Activated T-helper 17 cell treated with anti-CD3 and anti-CD28 coated beads, Interleukin-2, amount 50 U/mL, for 72 hours (primary cell): ENCODE results near the gene CAMKK2. TPM values are rescaled to one million over a fixed set of nuclear protein-coding genes. Genes with fewer than 3 reads are reported as not detected.
A peak's percentile ranks its signal among the peaks of the same experiment; 100 is the strongest.
"Not testable (repeated sequence)": the region's sequence is repeated elsewhere in the genome, so short reads cannot be mapped to it uniquely, and the experiment has no call there.

ENCODE experiments used
- ATAC-seq: fragments of 150-1000 bp; cut with Tn5 transposase; replicated peaks from 2 replicates; pipeline ENCODE4 v1.10.0; 2021; ENCODE audit warnings: mild to moderate bottlenecking, moderate library complexity
- H3K27ac Mint-ChIP-seq: one replicate; pipeline ENCODE4 v1.8.0; 2022; ENCODE audit warnings: mixed read lengths
- H3K27me3 Mint-ChIP-seq: one replicate; pipeline ENCODE4 v1.8.0; 2022; ENCODE audit warnings: mixed read lengths
- H3K36me3 Mint-ChIP-seq: one replicate; pipeline ENCODE4 v1.8.0; 2022; ENCODE audit warnings: low read depth, mild to moderate bottlenecking, mixed read lengths
- H3K4me1 Mint-ChIP-seq: one replicate; pipeline ENCODE4 v1.8.0; 2022; ENCODE audit warnings: mixed read lengths
- H3K4me3 Mint-ChIP-seq: one replicate; pipeline ENCODE4 v1.8.0; 2022; ENCODE audit warnings: mild to moderate bottlenecking, mixed read lengths
- H3K9me3 Mint-ChIP-seq: one replicate; pipeline ENCODE4 v1.8.0; 2022; ENCODE audit warnings: mixed read lengths
- total RNA-seq, 2 donors: library from RNA; stranded (reverse); gene quantifications; one replicate each; pipeline ENCODE4 v1.2.3, GENCODE V29; 2022

CAMKK2 gene
- total RNA-seq, 2 donors from 2014 or later, result 16.9 to 30.1 TPM

DNA sequence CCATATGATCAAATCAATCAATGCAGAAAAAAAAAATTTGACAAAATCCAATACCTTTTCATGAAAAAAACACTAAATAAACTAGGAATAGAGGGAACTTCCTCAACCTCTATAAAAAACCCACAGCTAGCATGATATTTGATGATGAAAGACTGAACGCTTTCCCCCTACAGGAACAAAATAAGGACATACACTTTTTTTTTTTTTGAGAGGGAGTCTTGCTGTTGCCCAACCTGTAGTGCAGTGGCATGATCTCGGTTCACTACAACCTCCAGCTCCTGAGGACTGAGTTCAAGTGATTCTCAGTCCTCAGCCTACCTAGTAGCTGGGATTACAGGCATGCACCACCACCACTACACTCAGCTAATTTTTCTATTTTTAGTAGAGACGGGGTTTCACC is 17.9 kb upstream of the CAMKK2 start:
- H3K4me3 Mint-ChIP-seq, result no peak overlapping the region
- H3K9me3 Mint-ChIP-seq, result no peaks in the 10 kb centered on the region
- peaks cover 97% of the 10 kb centered on the region for H3K36me3 Mint-ChIP-seq
- peaks cover 5% of the 10 kb centered on the region for H3K4me1 Mint-ChIP-seq
- H3K27me3 Mint-ChIP-seq, result no peaks in the 10 kb centered on the region
- ATAC-seq, result no peak
- peak overlapping the region; percentile 14 for H3K27ac Mint-ChIP-seq

DNA sequence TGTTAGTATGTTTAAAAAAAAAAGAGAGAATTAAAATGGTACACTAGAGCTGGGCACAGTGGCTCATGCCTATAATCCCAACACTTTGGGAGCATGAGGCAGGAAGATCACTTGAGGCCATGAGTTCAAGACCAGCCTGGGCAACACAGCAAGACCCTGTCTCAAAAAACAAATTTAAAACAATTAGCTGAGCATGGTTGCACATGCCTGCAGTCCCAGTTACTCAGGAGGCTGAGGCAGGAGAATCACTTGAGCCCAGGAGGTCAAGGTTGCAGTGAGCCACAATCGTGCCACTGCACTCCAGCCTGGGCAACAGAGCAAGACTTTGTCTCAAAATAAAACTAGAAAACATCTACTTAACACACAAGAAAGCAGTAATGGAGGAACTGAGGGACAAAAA is 13.7 kb upstream of the CAMKK2 start:
- not testable (repeated sequence) for H3K4me1 Mint-ChIP-seq, H3K27me3 Mint-ChIP-seq, ATAC-seq, H3K9me3 Mint-ChIP-seq, H3K4me3 Mint-ChIP-seq
- Mint-ChIP-seq H3K36me3 (peaks cover 76% of the 10 kb centered on the region), H3K27ac (peak overlapping the region; percentile 42)

DNA sequence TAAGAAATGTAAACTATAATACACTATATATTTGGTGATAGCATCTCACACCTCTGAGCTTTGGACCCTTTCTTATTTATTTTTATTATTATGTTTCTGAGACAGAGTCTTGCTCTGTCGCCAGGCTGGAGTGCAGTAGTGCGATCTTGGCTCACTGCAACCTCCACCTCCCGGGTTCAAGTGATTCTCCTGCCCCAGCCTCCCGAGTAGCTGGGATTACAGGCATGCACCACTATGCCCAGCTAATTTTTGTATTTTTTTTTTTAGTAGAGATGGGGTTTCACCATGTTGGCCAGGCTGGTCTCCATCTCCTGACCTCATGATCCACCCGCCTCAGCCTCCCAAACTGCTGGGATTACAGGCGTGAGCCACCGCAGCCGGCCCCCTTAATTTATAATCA is 10.9 kb upstream of the CAMKK2 start:
- H3K9me3 Mint-ChIP-seq, H3K27me3 Mint-ChIP-seq, H3K4me3 Mint-ChIP-seq, H3K27ac Mint-ChIP-seq, ATAC-seq, H3K4me1 Mint-ChIP-seq: not testable (repeated sequence)
- H3K36me3 Mint-ChIP-seq, result peaks cover 48% of the 10 kb centered on the region

DNA sequence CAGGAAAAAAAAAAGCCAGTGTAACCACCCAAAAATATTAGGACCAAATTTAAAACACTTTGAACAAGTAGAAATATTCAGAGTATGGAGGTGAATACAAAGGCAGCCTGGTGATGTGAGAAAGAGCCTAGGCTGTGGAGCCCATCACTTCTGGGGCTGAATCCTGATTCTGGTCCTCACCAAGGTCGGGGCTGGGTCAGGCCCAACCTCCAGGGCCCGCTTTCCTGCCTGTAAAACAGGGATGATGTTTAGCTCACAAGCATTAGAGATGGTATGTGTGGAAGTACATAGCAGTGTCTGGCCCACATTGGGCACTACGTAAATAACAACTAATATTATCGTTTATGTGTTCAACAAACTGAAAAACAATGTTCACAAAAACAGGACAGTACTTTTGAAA is 7.8 kb upstream of the CAMKK2 start:
- Mint-ChIP-seq H3K9me3 (no peaks in the 10 kb centered on the region), H3K36me3 (peaks cover 18% of the 10 kb centered on the region), H3K27me3 (no peaks in the 10 kb centered on the region), H3K27ac (no peak overlapping the region), H3K4me1 (no peaks in the 10 kb centered on the region), H3K4me3 (no peak overlapping the region)
- ATAC-seq, result no peak

DNA sequence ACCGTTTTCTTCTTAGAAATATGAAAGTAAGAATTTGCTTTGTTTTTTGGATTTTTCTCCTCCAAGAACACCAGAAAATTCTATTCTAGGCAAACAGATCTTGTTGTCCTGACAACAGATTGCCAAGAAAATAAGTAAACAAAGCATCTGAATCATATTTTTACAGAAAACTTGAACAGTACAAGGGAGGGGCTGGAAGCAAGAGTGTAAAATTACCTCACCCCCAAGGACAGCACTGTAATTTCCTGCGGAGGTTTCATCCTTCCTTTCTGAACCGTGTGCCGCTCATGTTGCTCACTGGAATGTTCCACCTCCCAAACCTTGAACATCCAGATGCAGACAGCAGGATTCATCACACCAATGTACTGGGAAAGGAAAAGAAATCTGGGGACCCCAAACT is 5.4 kb upstream of the CAMKK2 start:
- Mint-ChIP-seq H3K9me3 (no peaks in the 10 kb centered on the region), H3K4me3 (no peak overlapping the region), H3K27ac (no peak overlapping the region), H3K27me3 (no peaks in the 10 kb centered on the region), H3K4me1 (no peaks in the 10 kb centered on the region), H3K36me3 (no peaks in the 10 kb centered on the region)
- ATAC-seq, result no peak

DNA sequence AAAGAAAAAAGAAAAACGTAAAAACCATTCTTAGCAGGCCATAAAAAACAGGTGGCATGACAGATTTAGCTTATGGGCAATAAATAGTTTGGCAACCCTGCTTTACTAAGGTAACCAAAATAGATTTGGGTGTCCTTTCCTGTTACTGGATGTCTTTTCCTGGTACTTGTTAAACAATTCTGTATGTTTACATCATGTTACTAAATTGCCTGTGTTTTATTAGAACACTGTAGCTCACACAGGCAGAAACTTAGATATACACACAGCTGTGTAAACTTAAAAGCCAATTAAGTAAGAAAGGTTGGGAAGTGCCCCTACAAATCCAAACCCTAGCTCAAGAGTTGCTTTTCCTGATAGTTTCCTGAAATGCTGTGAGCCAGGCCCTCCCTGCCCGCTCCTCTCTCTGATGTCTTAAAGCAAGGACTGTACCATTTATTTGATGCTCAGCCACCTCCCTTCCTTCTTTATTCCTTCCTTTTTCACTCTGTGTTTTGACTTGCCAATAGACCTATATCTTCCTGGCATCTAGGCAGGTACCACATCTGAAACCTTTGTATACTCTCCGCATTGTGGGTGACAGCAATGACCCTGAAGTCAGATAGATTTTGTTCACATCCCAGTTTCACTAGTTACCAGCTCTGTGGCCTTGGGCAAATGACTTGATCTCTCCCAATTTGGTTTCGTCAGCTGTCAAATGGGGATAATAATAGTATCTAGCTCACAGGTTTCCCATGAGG is 3.7 kb upstream of the CAMKK2 start:
- ATAC-seq, result no peak
- H3K9me3 Mint-ChIP-seq, result no peaks in the 10 kb centered on the region
- no peaks in the 10 kb centered on the region for H3K4me1 Mint-ChIP-seq
- H3K27me3 Mint-ChIP-seq, result no peaks in the 10 kb centered on the region
- no peaks in the 10 kb centered on the region for H3K36me3 Mint-ChIP-seq
- H3K27ac Mint-ChIP-seq, result no peak overlapping the region
- H3K4me3 Mint-ChIP-seq, result no peak overlapping the region

DNA sequence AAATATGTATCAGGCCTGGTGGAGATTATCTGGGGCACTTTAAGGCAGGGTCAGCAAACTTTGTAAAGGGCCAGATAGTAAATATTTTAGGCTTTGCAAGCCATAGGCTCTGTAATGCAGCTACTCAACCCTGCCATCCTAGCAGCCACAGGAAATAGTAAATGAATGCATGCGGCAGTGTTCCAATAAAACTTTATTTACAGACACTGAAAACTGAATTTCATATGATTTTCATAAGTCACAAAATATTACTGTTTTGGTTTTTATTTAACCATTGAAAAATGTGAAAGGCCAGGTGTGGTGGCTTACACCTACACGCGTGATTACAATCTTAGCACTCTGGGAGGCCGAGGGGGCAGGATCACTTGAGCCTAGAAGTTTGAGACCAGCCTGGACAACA is 3.2 kb upstream of the CAMKK2 start:
- Mint-ChIP-seq H3K4me1 (no peaks in the 10 kb centered on the region), H3K4me3 (no peak overlapping the region), H3K9me3 (no peaks in the 10 kb centered on the region), H3K27ac (no peak overlapping the region), H3K36me3 (no peaks in the 10 kb centered on the region), H3K27me3 (no peaks in the 10 kb centered on the region)
- ATAC-seq, result no peak

DNA sequence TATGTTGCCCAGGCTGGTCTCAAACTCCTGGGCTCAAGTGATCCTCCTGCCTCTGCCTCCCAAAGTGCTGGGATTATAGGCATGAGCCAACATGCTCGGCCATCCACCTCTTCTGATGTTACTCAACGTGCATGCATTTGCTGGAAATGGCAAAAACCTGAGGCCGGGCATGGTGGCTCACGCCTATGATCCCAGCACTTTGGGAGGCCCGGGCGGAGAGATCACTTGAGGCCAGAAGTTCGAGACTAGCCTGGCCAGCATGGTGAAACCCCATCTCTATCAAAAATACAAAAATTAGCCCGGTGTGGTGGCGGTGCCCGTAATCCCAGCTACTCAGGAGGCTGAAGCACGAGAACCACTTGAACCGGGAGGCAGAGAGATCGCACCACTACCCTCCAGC is 1.9 kb upstream of the CAMKK2 start:
- H3K4me3 Mint-ChIP-seq, result peak overlapping the region; percentile 90
- not testable (repeated sequence) for H3K36me3 Mint-ChIP-seq

DNA sequence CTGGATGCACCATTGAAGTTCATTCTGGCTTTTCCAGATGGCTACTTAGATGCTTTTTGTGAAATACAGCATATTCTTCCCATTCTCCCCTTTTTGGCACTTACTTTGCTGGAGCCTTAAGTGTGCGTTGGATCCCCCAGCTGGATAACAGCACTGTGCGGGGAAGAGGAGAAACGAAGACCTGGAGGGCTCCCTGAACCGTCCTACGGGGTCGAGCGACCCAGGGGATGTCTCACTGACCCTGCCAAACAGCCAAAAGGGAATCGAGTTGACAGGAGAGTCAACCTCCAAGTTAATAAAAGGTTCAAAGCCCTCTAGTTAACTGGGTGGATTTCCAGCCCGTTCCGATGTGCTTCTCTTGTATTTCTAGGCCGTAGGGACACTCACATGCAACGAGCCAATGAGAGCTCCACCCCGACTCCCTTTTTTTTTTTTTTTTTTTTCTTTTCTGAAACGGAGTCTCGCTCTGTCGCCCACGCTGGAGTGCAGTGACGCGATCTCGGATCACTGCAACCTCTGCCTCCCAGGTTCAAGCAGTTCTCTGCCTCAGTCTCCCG is 1.0 kb upstream of the CAMKK2 start:
- Mint-ChIP-seq H3K4me1 (no peaks in the 10 kb centered on the region), H3K4me3 (peak overlapping the region; percentile 90), H3K27ac (peak overlapping the region; percentile 84), H3K27me3 (no peaks in the 10 kb centered on the region), H3K36me3 (peaks cover 7% of the 10 kb centered on the region), H3K9me3 (no peaks in the 10 kb centered on the region)
- ATAC-seq, result peak; percentile 37

More for the DNA sequence above, 1.9 kb upstream of the CAMKK2 start:
- not testable (repeated sequence) for H3K9me3 Mint-ChIP-seq, H3K4me1 Mint-ChIP-seq, H3K27me3 Mint-ChIP-seq, ATAC-seq, H3K27ac Mint-ChIP-seq

DNA sequence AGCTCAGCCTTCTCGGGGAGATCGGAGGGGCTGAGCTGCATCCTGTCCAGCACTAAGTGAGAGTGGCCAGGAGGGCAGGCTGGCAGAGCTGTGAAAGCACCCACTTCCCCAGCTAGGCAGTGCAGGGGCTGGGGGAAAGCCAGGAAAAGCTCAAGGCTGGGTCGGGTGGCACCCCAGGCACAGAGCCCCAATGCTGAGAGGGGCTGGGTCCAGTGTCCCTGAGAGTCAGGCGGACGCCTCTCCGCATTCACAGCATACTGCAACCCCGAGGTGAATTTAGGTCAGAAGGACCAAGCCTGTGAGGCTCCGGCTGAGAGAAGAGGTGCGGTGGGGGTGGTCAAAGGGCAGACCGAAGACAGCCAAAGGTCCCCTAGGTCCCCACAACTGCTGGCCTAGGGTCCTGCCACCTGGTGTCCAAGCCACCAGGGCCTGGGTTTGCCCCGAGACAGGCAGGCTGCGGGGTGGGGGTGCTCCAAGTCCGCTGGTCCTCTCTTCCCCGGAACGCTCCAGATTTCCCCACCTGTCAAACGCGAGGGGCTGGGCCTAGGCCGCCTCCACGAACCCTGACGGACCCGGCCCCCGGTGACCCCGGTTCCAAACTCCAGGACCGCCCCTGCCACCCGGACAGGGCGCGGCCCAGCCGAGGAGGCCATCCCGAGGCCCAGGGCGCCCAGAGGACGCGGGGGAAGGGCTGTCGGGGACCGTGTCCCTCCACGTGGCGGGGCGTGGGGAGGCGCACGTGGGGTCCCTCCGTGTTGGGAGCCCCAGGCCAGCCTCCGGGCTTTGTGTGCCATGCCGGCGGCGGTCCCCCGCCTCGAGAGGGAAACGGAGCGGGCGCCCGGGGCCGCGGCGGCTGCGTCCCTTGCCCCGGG is 527 bp downstream of the CAMKK2 start:
- peaks cover 20% of the 10 kb centered on the region for H3K36me3 Mint-ChIP-seq
- H3K9me3 Mint-ChIP-seq, result no peaks in the 10 kb centered on the region

DNA sequence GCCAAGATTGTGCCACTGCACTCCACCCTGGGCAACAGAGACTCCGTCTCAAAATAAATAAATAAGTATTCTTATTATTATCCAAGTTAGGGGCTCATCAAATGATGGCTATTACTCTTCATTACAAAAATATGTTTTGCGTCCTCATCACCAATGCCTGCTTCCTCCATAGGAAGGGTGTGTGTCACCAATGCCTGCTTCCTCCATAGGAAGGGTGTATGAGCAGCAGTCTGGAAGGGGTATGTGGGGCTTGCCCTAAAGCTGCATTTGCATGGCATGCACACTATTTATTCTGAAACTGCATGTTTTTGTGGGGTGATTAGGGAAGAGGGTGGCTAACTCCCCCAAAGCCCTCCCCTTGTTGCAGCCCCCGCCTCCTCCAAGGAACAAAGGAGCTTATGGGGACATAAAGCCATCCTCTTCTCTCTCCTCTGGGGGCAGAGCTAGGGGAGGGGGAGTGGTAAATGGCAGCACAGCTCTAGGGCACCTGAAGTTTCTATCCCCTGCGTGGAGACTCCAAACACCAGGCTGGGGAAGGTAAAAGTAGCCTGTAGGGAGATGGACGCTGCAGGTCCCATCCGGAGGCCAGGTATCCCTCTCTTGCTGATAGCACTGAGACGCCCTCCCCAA is 1.3 kb downstream of the CAMKK2 start:
- peak overlapping the region; percentile 85 for H3K4me3 Mint-ChIP-seq
- no peaks in the 10 kb centered on the region for H3K9me3 Mint-ChIP-seq
- peaks cover 23% of the 10 kb centered on the region for H3K36me3 Mint-ChIP-seq
- peak overlapping the region; percentile 72 for H3K27ac Mint-ChIP-seq
- ATAC-seq, result no peak
- H3K4me1 Mint-ChIP-seq, result no peaks in the 10 kb centered on the region
- H3K27me3 Mint-ChIP-seq, result no peaks in the 10 kb centered on the region

More for the DNA sequence above, 527 bp downstream of the CAMKK2 start:
- ATAC-seq, result peak; percentile 28
- Mint-ChIP-seq H3K4me3 (peak overlapping the region; percentile 85), H3K4me1 (no peaks in the 10 kb centered on the region), H3K27ac (peak overlapping the region; percentile 72), H3K27me3 (no peaks in the 10 kb centered on the region)

DNA sequence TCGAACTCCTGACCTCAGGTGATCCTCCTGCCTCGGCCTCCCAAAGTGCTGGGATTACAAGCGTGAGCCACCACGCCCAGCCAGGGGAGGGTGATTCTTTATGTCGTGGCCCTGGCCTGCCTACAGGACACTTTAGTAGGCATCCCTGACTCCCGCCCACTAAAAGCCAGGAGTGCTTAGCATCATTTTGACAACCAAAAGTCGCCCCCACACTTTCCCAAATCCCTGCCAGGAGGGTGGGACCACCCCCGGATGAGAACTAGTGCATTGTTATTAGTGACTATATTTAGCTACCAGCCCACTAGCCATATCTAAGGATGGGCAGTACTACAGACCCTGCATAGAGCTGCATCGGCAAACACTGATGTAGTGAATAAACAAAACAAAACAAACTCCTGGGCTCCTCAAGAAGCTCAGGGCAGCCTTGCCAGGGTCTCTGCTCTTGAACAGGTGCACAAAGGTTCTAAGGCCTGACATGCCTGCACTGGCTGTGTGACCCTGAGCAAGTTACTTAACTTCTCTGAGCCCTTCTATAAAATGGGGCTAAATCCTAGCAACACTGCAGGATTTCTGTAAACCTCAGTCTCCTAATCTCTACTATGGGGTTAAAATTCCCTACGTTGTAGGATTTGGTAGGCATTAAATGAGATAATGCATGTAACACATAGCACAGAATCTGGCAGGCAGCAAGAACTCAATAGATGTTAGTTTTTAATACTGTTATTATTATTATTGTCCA is 2.2 kb downstream of the CAMKK2 start:
- no peak for ATAC-seq
- Mint-ChIP-seq H3K27me3 (no peaks in the 10 kb centered on the region), H3K27ac (no peak overlapping the region), H3K4me1 (no peaks in the 10 kb centered on the region), H3K4me3 (no peak overlapping the region), H3K9me3 (no peaks in the 10 kb centered on the region), H3K36me3 (peaks cover 27% of the 10 kb centered on the region)

DNA sequence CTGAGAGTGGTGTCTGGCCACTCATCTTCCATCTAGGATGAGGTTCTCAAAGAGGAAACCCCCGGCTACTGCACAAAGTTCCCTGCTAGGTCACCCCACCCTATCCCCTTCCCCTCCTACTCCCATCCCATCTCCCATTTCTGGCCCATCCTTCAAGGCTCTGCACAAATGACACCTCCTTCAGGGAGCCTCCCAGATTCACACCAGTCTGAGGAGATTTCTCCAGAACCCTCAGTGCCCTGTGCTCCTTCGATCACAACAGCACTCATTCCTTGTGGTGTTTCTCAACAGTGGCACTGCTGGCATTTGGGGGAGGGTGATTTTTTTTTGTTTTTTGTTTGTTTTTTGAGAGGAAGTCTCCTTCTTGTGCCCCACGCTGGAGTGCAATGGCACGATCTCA is 2.9 kb downstream of the CAMKK2 start:
- no peaks in the 10 kb centered on the region for H3K4me1 Mint-ChIP-seq
- no peak overlapping the region for H3K27ac Mint-ChIP-seq

DNA sequence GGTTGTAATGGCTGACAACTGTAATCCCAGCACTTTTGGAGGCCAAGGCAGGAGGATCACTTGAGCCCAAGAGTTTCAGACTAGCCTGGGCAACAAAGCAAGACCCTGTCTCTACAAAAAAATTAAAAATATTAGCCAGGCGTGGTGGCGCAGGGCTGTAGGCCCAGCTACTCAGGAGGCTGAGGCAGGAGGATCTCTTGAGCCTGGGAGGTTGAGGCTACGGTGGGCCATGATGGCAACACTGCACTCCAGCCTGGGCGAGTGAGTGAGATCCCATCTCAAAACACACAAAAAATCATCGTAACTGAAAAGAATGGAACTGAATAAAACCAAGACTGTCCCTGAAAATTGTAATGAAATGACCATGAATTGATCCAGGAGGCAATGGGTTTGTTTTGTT is 6.1 kb downstream of the CAMKK2 start:
- ATAC-seq, result no peak
- Mint-ChIP-seq H3K27ac (no peak overlapping the region), H3K27me3 (no peaks in the 10 kb centered on the region), H3K4me1 (no peaks in the 10 kb centered on the region), H3K36me3 (peaks cover 27% of the 10 kb centered on the region), H3K9me3 (no peaks in the 10 kb centered on the region), H3K4me3 (no peak overlapping the region)

More for the DNA sequence above, 2.9 kb downstream of the CAMKK2 start:
- H3K9me3 Mint-ChIP-seq, result no peaks in the 10 kb centered on the region
- peaks cover 27% of the 10 kb centered on the region for H3K36me3 Mint-ChIP-seq
- H3K27me3 Mint-ChIP-seq, result no peaks in the 10 kb centered on the region
- no peak for ATAC-seq
- no peak overlapping the region for H3K4me3 Mint-ChIP-seq
